HFF-Myc (cell line): ENCODE results near the gene YRDC.

Source experiments
- DNase-seq: peaks from one replicate; pipeline ENCODE4 v3.0.0-alpha.2; 2011; ENCODE audit warnings: low read depth; ENCODE audit errors: extremely low read depth
- H3K4me3 ChIP-seq: replicated peaks from 2 replicates; pipeline ENCODE4 v1.5.1; 2011; ENCODE audit warnings: low read depth, mild to moderate bottlenecking, control low read depth, low read length
- CTCF ChIP-seq: IDR thresholded peaks from 2 replicates; pipeline ENCODE4 v1.5.1; 2012; ENCODE audit warnings: mild to moderate bottlenecking, low read depth, low read length, control low read depth; ENCODE audit errors: missing control alignments

Gene YRDC

GRCh38 chr1:37840711-37841110 is 32.7 kb upstream of the YRDC start:
- DNase-seq = no peak
- H3K4me3 ChIP-seq = no peak overlapping the region
- TF ChIP-seq CTCF = no peak

DNA sequence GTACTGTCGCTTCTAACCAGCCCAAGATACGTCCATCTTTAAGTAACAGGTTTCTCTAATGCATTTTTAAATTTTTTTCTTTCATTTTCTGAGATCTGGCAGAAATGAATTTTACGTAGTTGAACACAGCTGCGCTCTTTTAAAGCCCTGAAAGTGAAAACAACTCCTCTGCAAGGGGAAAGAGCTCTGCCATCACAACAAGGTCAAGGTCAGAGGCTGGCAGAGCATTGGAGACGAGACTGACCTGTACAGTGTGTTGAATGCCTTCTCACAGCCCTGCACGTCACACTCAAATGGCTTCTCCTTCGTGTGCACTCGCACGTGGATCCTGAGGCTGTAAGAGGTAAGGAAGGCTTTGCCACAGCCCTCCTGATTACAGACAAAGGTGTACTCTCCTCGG is 31.7 kb upstream of the YRDC start:
- TF ChIP-seq CTCF = no peak
- no peak overlapping the region for H3K4me3 ChIP-seq
- DNase-seq = no peak

- DNase-seq = no peak
- no peak overlapping the region for H3K4me3 ChIP-seq
- TF ChIP-seq CTCF = no peak
Measured at GRCh38 chr1:37836788-37837187, 28.8 kb upstream of the YRDC start.

DNA sequence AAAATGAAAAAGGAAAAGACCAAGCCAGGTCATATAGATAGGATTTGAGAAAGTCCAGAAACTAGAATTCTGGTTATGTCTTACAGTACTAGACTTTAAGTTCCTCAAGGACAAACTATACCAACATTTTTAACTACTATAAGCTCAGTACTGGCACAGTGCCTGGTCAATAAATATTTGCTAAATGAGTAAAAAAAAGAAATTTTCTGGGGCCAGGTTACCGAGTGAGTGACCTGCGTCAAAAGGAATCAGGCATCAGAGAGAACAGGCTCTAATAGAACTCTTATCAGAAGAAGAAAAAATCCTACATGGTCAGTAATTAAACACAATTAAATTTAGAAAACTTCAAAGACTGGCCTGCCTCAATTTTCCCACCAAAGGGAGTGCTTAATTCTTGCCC is 23.8 kb upstream of the YRDC start:
- TF ChIP-seq CTCF = no peak
- no peak for DNase-seq
- H3K4me3 ChIP-seq = no peak overlapping the region

DNA sequence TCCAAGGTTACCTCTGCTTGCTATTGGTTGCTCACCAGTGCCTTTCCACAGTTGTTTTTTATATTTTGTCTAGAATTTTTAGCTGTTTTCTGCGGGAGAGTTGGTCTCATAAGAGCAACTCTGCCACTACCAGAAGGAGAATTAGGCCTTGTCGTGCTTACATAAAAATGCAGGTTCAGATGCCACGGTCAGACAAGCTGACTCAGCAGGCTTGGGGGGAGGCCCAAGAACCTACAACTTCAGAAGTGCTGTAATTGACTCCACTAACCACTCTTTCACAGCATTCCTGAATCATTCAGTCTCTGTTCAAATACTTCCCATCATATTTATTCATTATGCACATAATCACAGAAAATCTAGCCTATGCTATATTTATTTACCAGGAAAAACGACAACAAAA is 23.1 kb upstream of the YRDC start:
- DNase-seq = no peak
- no peak for TF ChIP-seq CTCF
- no peak overlapping the region for H3K4me3 ChIP-seq

- no peak for DNase-seq
- no peak overlapping the region for H3K4me3 ChIP-seq
- no peak for TF ChIP-seq CTCF
Measured at GRCh38 chr1:37828410-37829074, 20.5 kb upstream of the YRDC start.

DNA sequence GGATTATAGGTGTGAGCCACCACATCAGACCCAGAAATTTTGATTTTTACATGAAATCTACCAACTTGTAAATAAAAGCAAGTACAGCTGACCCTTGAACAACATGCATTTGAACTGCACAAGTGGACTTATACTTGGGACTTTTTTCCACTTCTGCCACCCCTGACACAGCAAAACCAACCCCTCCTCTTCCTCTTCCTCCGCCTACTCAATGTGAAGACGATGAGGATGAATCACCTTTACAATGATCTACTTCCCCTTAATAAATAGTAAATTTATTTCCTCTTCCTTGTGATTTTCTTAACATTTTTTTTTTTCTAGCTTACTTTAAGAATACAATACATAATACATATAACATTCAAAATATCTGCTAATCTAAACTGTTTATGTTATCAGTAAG is 17.5 kb upstream of the YRDC start:
- TF ChIP-seq CTCF = no peak
- no peak overlapping the region for H3K4me3 ChIP-seq
- DNase-seq = no peak
